DMS79 (cell line): ENCODE results near the gene LRIG1.
A peak's percentile ranks its signal among the peaks of the same experiment; 100 is the strongest.

Experiments used
- DNase-seq: peaks from one replicate; lab custom pipeline; 2025; lab: John Stamatoyannopoulos, UW

LRIG1 gene, protein sequence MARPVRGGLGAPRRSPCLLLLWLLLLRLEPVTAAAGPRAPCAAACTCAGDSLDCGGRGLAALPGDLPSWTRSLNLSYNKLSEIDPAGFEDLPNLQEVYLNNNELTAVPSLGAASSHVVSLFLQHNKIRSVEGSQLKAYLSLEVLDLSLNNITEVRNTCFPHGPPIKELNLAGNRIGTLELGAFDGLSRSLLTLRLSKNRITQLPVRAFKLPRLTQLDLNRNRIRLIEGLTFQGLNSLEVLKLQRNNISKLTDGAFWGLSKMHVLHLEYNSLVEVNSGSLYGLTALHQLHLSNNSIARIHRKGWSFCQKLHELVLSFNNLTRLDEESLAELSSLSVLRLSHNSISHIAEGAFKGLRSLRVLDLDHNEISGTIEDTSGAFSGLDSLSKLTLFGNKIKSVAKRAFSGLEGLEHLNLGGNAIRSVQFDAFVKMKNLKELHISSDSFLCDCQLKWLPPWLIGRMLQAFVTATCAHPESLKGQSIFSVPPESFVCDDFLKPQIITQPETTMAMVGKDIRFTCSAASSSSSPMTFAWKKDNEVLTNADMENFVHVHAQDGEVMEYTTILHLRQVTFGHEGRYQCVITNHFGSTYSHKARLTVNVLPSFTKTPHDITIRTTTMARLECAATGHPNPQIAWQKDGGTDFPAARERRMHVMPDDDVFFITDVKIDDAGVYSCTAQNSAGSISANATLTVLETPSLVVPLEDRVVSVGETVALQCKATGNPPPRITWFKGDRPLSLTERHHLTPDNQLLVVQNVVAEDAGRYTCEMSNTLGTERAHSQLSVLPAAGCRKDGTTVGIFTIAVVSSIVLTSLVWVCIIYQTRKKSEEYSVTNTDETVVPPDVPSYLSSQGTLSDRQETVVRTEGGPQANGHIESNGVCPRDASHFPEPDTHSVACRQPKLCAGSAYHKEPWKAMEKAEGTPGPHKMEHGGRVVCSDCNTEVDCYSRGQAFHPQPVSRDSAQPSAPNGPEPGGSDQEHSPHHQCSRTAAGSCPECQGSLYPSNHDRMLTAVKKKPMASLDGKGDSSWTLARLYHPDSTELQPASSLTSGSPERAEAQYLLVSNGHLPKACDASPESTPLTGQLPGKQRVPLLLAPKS

DNA sequence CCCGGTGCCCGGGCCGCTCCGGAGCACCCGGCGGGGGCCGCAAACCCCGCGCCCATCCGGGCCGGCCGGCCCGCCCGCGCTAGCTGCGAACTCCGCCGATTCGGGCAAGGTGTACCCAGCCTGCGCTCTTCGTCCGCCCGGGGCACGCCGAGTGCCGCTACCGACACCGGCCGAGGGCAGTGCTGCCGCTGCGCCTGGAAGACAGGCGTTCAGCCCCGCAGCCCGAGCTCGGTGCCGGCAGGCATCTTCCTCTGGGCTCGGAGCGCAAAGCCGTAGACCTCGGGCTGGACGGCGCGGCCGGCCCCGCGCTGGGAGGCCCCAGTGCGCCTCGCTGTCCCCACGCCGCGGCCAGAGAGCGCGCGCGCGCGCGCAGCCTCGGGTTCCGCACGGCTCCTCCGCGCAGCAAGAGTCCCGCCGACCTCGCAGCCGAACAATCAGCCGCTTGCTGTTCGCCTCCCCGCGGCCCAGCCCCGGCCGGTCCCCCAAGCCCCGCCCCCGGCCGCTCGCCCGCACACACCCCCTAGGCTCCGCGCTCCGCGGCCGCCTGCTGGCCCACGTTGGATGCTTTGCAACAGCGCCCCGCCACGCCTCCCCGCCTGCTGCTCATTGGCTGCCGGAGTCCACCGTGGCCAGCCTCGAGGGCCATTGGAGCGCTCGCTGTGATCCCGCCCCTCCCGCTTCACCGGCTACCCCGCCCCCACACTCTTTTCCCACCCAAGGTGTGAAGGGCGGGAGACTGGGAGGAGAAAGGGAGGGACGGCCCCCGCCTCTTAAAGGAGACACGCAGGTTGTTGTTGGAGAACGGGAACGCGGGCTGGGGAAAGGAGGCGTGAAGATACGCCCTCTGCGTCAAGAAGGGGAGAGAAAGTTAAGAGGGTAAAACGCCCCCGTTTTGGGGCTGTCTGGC lies at the start of gene LRIG1:
Gene LRIG1, minus strand, starts transcription at position 447 of the 907 bp plus-strand sequence. CDS start 615 bp downstream, outside the sequence.
- DNase-seq: peak; percentile 63

DNA sequence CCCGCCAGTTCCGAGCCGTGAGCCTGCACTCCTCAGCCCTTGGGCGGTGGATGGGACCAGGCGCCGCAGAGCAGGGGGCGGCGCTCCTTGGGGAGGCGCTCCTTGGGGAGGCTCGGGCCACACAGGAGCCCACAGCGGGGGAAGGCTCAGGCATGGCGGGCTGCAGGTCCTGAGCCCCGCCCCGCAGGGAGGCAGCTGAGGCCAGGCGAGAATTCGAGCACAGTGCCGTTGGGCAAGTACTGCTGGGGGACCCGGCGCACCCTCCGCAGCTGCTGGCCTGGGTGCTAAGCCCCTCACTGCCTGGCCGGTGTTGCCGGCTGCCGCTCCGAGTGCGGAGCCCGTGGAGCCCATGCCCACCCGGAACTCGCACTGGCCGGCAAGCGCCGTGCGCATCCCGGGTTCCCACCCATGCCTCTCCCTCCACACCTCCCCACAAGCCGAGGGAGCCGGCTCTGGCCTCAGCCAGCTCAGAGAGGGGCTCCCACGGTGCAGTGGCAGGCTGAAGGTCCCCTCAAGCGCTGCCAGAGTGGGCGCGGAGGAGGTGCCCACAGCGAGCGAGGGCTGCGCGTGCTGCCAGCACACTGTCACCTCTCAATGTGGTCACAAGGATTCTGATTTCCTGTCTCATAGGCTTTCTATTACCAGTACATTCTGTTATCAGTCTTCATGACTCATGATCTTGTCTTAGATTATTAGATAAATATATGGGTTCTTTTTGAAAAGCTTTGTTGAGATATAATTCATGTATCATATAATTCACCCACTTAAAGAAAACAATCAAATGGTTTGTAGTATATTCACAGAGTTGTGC lies 44.0 kb upstream of the LRIG1 start:
- no peak for DNase-seq

DNA sequence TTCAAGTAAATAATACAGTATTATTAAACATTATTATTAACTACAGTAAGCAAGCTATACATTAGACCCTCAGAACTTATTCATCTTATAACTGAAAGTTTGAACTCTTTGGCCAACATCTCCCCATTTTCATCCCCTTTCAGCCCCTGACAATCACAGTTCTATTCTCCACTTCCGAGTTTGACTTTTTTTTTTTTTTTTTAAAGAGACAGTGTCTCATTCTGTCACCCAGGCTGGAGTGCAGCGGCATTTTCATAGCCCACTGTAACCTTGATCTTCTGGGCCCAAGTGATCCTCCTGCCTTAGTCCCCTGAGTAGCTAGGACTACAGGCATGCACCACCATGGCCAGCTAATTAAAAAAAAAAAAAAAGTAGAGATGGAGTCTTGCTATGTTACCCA lies 41.3 kb upstream of the LRIG1 start:
- no peak for DNase-seq

DNA sequence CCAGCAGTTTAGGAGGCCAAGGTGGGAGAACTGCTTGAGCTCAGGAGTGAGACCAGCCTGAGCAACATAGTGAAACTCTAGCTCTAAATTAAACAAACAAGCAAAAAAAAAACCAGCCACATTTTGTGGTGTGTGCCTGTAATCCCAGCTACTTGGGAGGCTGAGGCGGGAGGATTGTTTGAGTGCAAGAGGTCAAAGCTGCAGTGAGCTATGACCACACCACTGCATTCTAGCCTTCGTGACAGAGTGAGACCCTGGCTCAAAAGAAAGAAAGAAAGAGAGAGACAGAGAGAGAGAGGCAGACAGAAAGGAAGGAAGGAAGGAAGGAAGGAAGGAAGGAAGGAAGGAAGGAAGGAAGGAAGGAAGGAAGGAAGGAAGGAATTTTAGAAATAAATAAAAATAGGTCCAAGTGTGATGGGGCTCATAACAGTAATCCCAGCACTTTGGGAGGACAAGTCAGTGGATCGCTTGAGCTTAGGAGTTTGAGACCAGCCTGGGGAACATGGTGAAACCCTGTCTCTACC lies 38.7 kb upstream of the LRIG1 start:
- DNase-seq: no peak

DNA sequence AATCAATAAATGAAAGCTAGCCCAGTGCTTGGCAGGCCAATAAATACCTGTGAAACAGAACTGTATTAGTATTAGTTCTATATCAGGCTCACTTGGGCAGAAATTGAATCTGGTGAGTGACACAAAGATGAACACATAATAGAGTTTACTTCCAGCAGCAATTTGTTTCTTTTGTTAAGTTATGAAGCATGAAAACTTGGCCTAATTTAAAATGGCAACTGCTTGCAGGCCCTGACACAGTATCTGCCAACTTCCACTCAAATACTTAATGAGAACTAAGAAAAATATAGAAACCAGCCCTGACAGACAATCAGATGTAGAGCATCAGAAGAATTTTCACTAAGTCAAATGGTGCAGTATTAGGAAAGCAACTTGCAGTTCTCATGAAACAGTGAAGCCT lies 37.6 kb upstream of the LRIG1 start:
- DNase-seq: no peak

DNA sequence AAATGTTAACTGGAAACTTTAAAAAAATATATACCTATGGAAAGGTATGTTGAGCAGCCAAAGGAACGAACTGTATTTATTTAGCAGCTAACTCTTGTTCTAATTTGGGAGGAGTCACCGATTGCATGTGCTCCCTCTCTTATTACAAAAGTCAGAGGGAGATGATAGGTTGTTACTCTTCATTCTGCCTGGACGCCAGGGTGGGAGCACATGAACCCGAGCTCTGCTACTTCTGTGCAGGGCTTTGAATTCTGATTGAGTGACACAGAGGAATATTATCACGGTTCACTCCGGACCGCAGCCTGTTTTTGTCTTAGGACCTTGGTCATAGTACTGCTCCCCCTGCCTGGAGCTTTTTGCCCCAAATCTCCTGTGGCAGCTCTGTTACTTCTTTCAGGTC lies 36.9 kb upstream of the LRIG1 start:
- no peak for DNase-seq

DNA sequence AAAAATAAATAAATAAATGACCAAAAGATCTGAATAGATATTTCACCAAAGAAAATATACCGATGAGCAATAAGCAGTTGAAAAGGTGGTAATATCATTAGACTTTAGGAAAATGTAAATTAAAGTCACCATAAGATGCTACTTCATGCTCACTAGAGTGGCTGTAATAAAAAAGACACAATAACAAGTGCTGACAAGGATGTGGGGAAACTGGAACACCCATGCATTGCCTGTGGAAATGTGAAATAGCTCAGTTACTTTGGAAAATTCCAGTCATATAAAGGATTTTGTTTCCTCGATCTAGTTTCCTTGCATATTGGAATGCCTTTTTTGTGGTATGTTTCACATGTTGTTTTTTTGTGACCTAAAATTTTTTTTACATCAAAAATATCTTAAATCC lies 36.0 kb upstream of the LRIG1 start:
- no peak for DNase-seq

DNA sequence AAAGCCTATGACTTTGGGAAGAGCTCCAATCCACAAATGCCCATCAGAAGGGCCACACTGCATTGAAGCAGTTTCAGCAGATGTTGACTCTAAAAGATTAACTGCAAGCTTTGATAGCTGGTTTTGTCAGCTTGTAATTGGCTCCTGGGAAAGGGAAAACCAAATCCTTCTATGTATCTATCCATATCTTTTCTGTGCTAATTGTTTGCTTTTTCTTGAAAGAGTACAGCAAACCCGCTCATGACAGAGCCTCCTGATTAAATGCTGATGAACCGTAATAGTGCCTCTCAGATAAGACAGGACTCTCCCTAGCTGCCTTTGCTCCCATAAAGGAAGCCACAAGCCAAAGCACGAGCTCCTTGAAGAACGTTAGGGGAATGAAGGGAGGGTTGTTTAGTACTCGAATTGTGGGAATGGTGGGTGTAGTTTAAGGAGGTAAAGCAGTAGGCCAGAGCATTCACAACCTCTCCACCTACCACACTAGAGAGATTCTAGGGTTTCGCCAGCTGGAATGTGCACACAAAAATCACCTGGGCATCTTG lies 33.6 kb upstream of the LRIG1 start:
- no peak for DNase-seq

DNA sequence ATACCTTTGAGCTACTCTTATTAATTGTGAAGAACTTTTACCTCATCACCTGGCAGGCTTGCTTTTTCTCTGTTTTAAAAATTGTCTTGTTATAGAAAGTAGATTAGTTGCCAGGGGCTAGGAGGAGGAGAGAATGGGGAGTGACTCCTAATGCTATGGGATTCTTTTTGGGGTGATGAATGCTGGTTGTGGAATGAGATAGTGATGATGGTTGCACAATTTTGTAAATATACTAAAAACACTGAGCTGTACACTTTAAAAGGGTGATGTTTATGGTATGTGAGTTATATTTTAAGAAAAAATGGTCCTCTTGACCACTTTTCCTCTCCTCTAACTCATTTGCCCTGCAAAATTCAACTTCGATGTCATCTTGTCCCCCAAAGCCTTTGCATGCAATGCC lies 31.8 kb upstream of the LRIG1 start:
- no peak for DNase-seq

DNA sequence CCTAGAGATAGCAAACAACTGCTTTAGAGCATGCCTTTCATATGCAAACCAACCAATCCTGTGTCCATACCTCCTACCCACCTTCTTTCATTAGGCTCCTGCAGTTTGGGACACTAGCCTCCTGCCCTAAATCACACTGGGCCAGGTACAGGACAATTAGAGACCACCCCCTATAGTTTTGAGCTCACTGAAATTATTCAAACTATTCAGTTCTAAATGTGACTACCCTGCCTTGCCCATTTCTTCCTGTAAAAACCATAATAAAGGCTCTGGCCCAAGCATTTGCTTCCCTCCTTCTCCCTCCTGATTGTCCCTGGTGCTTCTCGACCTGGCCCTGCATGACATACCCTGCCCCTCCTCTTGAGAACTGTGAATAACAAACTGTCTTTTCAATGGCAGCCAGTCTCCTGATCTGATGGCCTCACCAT lies 31.4 kb upstream of the LRIG1 start:
- no peak for DNase-seq

DNA sequence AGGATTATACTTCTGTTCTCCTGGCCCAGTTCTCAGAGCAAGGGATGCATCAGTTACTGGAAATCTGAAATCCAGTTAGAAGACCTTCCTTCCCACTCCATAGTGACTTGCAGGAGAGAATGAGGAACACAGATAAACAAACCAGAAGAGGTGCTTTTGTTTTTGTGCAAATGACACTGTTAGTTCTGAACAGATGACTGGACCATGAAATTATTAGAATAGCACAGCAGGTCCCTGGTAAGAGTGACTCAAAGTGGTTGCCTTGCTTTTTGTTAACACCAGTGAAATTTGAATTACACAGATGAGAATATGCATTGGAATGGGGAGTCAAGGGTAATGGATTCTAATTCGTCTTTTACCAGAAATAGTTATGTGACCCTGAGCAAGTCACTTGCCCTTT lies 30.4 kb upstream of the LRIG1 start:
- no peak for DNase-seq

DNA sequence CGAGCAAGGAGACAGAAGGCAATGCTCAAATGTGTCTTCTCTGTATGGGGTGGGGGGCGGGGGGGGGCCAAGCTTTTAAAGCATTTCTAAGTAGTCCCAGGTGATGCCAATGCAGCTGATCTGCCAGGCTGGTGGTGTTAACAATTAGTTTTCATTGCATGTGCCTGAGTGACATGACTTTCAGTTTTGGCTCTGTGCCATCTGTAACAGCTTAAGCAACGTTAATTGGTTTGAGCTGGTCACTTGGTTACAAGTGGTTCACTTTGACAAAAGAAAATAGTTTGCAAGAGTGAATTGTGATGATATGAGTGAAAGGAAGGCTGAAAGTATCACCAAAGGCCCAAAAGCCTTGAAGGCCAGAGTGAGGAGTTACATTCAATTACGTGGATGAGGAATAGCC lies 26.4 kb upstream of the LRIG1 start:
- DNase-seq: no peak

DNA sequence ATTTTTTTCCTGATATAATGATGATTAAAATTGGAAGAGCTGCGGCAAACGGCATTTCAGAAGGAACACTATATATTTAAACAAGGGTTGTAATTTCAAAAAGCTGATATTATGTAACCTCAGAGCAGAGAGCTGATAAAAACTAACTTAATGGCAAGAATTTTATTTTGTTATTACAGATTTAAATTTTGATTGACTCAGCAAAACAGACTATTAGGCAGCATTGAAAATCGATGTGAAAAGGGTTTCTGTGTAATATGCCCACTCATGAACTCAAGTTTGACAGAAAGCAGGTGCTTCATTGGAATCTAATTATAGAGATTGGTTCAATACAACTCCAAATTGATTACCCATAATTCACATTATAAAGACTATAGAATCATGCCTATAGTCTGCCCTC lies 24.9 kb upstream of the LRIG1 start:
- DNase-seq: no peak

DNA sequence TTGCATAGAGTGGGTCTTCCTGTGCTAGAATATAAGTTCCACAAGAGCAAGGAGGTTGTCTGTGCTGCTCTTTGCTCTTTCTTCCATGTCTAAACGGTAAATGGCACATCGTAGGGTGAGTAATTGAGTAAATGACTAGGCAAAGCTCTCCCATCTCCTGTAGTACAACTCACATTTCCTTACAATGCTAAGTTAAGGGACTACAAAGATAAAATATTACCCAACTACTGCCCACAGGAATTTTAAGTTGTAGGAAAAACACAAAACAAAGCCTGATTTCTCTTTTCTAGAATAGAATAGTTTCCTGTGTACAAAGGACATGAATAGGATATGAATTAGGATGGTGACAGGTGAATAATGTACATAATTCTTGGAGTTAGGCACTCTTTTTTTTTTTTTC lies 19.9 kb upstream of the LRIG1 start:
- DNase-seq: no peak

DNA sequence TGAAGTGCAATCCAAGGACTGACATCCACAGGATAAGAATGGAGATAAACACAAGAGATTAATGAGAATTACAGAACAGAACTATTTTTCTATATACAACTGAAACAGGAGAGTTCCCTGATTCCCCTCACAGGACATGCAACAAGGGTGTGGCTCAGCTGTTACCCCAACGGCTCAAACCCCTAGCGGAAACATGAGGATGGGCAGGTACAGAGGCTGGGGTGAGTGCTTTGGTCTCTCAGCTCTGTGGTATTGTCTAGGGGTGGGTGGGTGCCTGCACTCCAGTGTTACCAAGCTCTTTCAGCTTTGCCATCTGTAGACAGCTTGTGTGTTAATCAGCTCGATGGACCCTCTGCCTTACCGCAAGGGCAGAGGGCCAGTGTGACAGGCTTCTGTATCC lies 17.8 kb upstream of the LRIG1 start:
- no peak for DNase-seq

DNA sequence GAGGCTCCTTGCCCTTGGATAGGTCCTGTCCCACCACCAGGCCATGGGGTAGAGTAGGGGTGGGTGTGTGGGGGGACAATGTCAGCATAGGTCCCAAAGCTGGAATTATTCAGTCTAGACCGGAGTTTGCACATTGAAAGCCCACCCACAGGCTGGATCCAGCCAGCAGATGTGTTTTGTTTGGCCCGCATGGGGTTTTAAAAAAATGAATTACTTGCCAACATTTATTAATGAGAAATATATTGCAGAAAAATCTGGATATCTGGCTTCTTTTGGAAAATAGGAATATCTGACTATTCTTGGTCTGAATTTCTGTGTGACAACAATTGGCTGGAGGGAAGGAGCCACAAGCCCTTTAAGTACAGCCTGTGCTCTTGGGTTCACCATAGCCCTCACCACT lies 17.3 kb upstream of the LRIG1 start:
- DNase-seq: no peak

DNA sequence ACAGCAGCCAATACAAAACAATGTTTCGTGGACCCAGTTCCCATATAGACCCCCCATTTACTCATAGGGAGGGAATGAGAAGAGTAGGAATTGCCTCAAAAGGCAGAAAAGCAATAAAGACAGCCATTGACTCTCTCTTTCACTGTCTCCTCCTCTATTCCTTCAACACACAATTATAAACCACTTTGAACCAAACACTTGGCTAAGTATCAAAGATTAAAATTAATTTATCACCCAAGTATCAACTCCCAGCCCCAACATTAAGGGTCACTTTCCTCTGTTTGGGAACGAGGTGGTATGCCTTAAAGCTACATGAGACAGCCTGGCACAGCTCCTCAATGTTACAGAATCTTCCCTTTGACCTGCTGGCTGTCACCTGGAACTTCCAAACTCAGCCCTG lies 16.4 kb upstream of the LRIG1 start:
- no peak for DNase-seq

DNA sequence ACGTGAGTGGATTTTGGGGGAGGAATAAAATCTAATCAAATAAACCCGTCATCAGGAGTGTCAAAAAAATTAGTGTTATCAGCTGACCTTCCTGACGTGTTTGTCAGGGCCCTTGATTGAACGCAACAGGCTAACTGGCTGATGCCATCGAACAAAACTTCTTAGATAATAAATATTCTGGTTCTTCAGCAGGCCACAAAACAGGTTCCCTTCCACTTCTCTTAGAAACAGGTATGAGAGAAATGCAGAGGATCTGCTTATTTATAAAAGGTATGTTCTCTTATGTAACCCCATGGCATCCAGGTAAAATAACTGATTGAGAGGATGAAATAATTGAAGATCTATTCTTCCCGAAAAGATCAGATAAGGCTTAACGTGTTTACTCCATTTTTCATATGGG lies 7.6 kb upstream of the LRIG1 start:
- DNase-seq: no peak

DNA sequence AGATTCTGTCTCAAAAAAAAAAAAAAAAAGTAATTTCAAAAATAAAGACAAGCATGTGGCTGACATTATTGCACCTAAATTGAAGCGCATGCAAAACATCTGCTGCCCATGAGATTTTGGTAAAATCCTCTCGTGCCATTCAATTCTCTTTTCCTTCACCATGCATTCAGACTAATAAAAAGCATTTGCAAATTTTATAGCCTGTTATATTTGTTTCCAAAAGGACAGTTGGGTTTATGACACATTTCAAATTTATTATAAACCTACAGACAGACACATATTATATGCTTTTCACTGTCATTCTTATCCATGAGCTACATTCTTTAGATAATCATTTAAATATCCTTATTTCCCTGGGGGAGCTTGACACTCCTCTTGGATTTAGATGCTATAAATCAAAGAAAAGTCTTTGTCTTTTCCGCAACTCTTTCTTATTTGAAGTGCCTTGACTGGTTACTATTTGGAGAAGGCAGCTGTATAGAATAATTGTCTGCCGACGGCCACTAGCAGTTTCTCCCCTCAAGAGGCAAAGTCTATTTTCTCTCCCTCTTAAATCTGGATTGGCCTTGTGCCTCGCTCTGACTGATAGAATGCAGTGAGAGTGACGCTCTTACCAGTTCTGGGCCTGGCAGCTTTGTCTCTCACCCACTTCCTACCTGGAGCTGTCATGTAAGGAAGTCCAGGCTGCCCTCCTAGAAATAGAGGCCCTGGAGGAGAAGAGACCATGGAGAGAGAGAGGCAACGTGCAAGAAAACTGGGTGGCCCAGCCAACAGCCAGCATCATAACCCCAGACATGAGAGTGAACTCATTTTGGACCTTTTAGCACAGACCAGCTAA lies 6.8 kb upstream of the LRIG1 start:
- DNase-seq: no peak
